Effector memory CD4-positive, alpha-beta T cell (primary cell): Measurements from ENCODE around the gene CCDC121.
"Not testable (repeated sequence)": the region's sequence is repeated elsewhere in the genome, so short reads cannot be mapped to it uniquely, and the experiment has no call there.

Experiments
- DNase-seq, 3 donors: peaks; one replicate each; pipeline ENCODE4 v3.0.0-alpha.2; 2020
- H3K27ac ChIP-seq: 2 replicates; pipeline ENCODE4 v1.7.0; 2013; ENCODE audit warnings: mild to moderate bottlenecking, low read length, moderate library complexity; ENCODE audit not compliant: insufficient read depth, poor library complexity, severe bottlenecking
- H3K27me3 ChIP-seq: replicated peaks from 2 replicates; pipeline ENCODE4 v1.7.0; 2013; ENCODE audit warnings: mild to moderate bottlenecking, low read length; ENCODE audit not compliant: insufficient read depth, control insufficient read depth, poor library complexity, severe bottlenecking
- H3K36me3 ChIP-seq: 2 replicates; pipeline ENCODE4 v1.7.0; 2013; ENCODE audit warnings: mild to moderate bottlenecking, low read length, moderate library complexity; ENCODE audit not compliant: control insufficient read depth, insufficient read depth
- H3K4me1 ChIP-seq: 2 replicates; pipeline ENCODE4 v1.7.0; 2013; ENCODE audit warnings: low read length, mild to moderate bottlenecking; ENCODE audit not compliant: control insufficient read depth, insufficient read depth, poor library complexity, severe bottlenecking
- H3K4me3 ChIP-seq: 2 replicates; pipeline ENCODE4 v1.7.0; 2013; ENCODE audit warnings: low read length, low read depth, mild to moderate bottlenecking; ENCODE audit not compliant: insufficient read depth, poor library complexity, severe bottlenecking
- H3K9me3 ChIP-seq: 2 replicates; pipeline ENCODE4 v1.7.0; 2013; ENCODE audit warnings: mild to moderate bottlenecking, low read length, moderate library complexity; ENCODE audit not compliant: control insufficient read depth

CCDC121 gene

GRCh38 chr2:27615316-27615715 is 13.5 kb downstream of the CCDC121 start:
- Histone ChIP-seq H3K27ac (no peak overlapping the region), H3K36me3 (peaks cover 58% of the 10 kb centered on the region), H3K27me3 (no peaks in the 10 kb centered on the region), H3K4me1 (no peaks in the 10 kb centered on the region), H3K4me3 (no peak overlapping the region), H3K9me3 (no peaks in the 10 kb centered on the region)
- DNase-seq, result no peak

GRCh38 chr2:27613985-27614384 is 14.8 kb downstream of the CCDC121 start:
- Histone ChIP-seq H3K27ac (no peak overlapping the region), H3K9me3 (no peaks in the 10 kb centered on the region), H3K4me3 (no peak overlapping the region), H3K36me3 (peaks cover 64% of the 10 kb centered on the region), H3K4me1 (no peaks in the 10 kb centered on the region), H3K27me3 (no peaks in the 10 kb centered on the region)
- no peak for DNase-seq

GRCh38 chr2:27606611-27607010 is 22.2 kb downstream of the CCDC121 start:
- Histone ChIP-seq H3K27ac (no peak overlapping the region), H3K4me3 (no peak overlapping the region), H3K36me3 (peaks cover 63% of the 10 kb centered on the region), H3K27me3 (no peaks in the 10 kb centered on the region), H3K4me1 (no peaks in the 10 kb centered on the region), H3K9me3 (no peaks in the 10 kb centered on the region)
- DNase-seq, result no peak

- Histone ChIP-seq H3K9me3 (no peaks in the 10 kb centered on the region), H3K27me3 (no peaks in the 10 kb centered on the region), H3K4me3 (no peak overlapping the region), H3K27ac (no peak overlapping the region), H3K4me1 (no peaks in the 10 kb centered on the region), H3K36me3 (peaks cover 21% of the 10 kb centered on the region)
- no peak for DNase-seq
Observed at GRCh38 chr2:27596627-27597026, 32.2 kb downstream of the CCDC121 start.

- not testable (repeated sequence) for H3K9me3 ChIP-seq
Observed at GRCh38 chr2:27595412-27595811, 33.4 kb downstream of the CCDC121 start.

GRCh38 chr2:27594020-27594703 is 34.6 kb downstream of the CCDC121 start:
- not testable (repeated sequence) for H3K36me3 ChIP-seq, H3K9me3 ChIP-seq, H3K4me3 ChIP-seq, DNase-seq, H3K27me3 ChIP-seq, H3K4me1 ChIP-seq, H3K27ac ChIP-seq

More at GRCh38 chr2:27595412-27595811, 33.4 kb downstream of the CCDC121 start:
- not testable (repeated sequence) for DNase-seq, H3K4me3 ChIP-seq, H3K27ac ChIP-seq, H3K4me1 ChIP-seq, H3K27me3 ChIP-seq
- peaks cover 15% of the 10 kb centered on the region for H3K36me3 ChIP-seq

- no peak overlapping the region for H3K27ac ChIP-seq
Observed at GRCh38 chr2:27593240-27593639, 35.6 kb downstream of the CCDC121 start.

GRCh38 chr2:27591745-27592144 is 37.1 kb downstream of the CCDC121 start:
- Histone ChIP-seq H3K36me3 (no peaks in the 10 kb centered on the region), H3K4me3 (no peak overlapping the region), H3K27ac (no peak overlapping the region), H3K27me3 (no peaks in the 10 kb centered on the region), H3K4me1 (peaks cover 4% of the 10 kb centered on the region), H3K9me3 (peaks cover 6% of the 10 kb centered on the region)
- no peak for DNase-seq

More at GRCh38 chr2:27593240-27593639, 35.6 kb downstream of the CCDC121 start:
- H3K27me3 ChIP-seq, result no peaks in the 10 kb centered on the region
- H3K4me1 ChIP-seq, result no peaks in the 10 kb centered on the region
- H3K9me3 ChIP-seq, result peaks cover 6% of the 10 kb centered on the region
- no peak for DNase-seq
- H3K4me3 ChIP-seq, result no peak overlapping the region
- no peaks in the 10 kb centered on the region for H3K36me3 ChIP-seq

GRCh38 chr2:27588308-27588707 is 40.5 kb downstream of the CCDC121 start:
- H3K36me3 ChIP-seq, result no peaks in the 10 kb centered on the region
- no peak overlapping the region for H3K4me3 ChIP-seq
- H3K9me3 ChIP-seq, result peaks cover 6% of the 10 kb centered on the region
- no peak overlapping the region for H3K27ac ChIP-seq
- DNase-seq, result no peak
- H3K27me3 ChIP-seq, result no peaks in the 10 kb centered on the region
- H3K4me1 ChIP-seq, result peaks cover 28% of the 10 kb centered on the region

GRCh38 chr2:27587025-27587424 is 41.8 kb downstream of the CCDC121 start:
- peaks cover 28% of the 10 kb centered on the region for H3K4me1 ChIP-seq
- no peak overlapping the region for H3K4me3 ChIP-seq
- H3K27ac ChIP-seq, result no peak overlapping the region
- H3K36me3 ChIP-seq, result no peaks in the 10 kb centered on the region
- H3K27me3 ChIP-seq, result no peaks in the 10 kb centered on the region
- no peak for DNase-seq
- H3K9me3 ChIP-seq, result peaks cover 6% of the 10 kb centered on the region
